Spinal cord (tissue), 10 donors: ENCODE results near the gene PCSK6. TPM values are rescaled to one million over a fixed set of nuclear protein-coding genes. Genes with fewer than 3 reads are reported as not detected.

Source experiments
- DNase-seq, 6 donors: peaks; one replicate each; pipeline versions ENCODE4 v3.0.0 to v3.0.0-alpha.2; 2013 to 2015; ENCODE audit warnings: low spot score in 6 of 6, low read depth in 4 of 6
- H3K27ac ChIP-seq: one replicate; pipeline ENCODE4 v1.5.1; 2013; ENCODE audit warnings: low read depth, low read length, control low read depth
- H3K27me3 ChIP-seq: one replicate; pipeline ENCODE4 v1.6.1; 2013; ENCODE audit warnings: low read length; ENCODE audit not compliant: control insufficient read depth, insufficient read depth
- H3K36me3 ChIP-seq: one replicate; pipeline ENCODE4 v1.6.1; 2013; ENCODE audit warnings: low read length; ENCODE audit not compliant: control insufficient read depth, insufficient read depth
- H3K4me1 ChIP-seq: one replicate; pipeline ENCODE4 v1.6.1; 2013; ENCODE audit warnings: low read length; ENCODE audit not compliant: control insufficient read depth, insufficient read depth
- H3K4me3 ChIP-seq: one replicate; pipeline ENCODE4 v1.5.1; 2013; ENCODE audit warnings: low read depth, low read length, control low read depth
- H3K9me3 ChIP-seq: one replicate; pipeline ENCODE4 v1.6.1; 2013; ENCODE audit warnings: low read length; ENCODE audit not compliant: control insufficient read depth, insufficient read depth
- WGBS: methylation state at CpG from one replicate; pipeline ENCODE4 v1.1.5; 2013; ENCODE audit warnings: missing lambda C conversion rate; ENCODE audit not compliant: insufficient coverage; 5-methylcytosine and 5-hydroxymethylcytosine counted together
- polyA plus RNA-seq, 2 donors: library from polyadenylated mRNA; unstranded; fragments of 120-200 nt; gene quantifications; one replicate each; pipeline ENCODE4 v1.2.1, GENCODE V29; 2013; ENCODE audit not compliant: insufficient read length in 2 of 2
- total RNA-seq, 2 donors: library from RNA; depleted of rRNA in 1 of 2; stranded (reverse); fragments of 120-200 nt in 1 of 2; fragments of >200 nt in 1 of 2; gene quantifications; one replicate each; pipeline versions ENCODE4 v1.2.3 to v1.2.4, GENCODE V29; 2013 to 2014
- donor health status: healthy.

Gene PCSK6
- total and polyA plus RNA-seq, 4 donors: 8.6 to 14.3 (median 11.7) TPM

- WGBS: 100% methylated on average over 2 of the region's 8 CpGs
- no peaks in the 10 kb centered on the region for H3K9me3 ChIP-seq
- H3K4me1 ChIP-seq: no peaks in the 10 kb centered on the region
- no peak overlapping the region for H3K4me3 ChIP-seq
- H3K36me3 ChIP-seq: no peaks in the 10 kb centered on the region
- H3K27ac ChIP-seq: no peak overlapping the region
- H3K27me3 ChIP-seq: no peaks in the 10 kb centered on the region
- DNase-seq: no peak
These were observed 21.0 kb upstream of the PCSK6 start for GRCh38 chr15:101510212-101511197.

GRCh38 chr15:101509279-101509678 is 19.8 kb upstream of the PCSK6 start:
- H3K4me1 ChIP-seq: no peaks in the 10 kb centered on the region
- H3K4me3 ChIP-seq: no peak overlapping the region
- H3K36me3 ChIP-seq: no peaks in the 10 kb centered on the region
- no peaks in the 10 kb centered on the region for H3K27me3 ChIP-seq
- H3K9me3 ChIP-seq: no peaks in the 10 kb centered on the region
- H3K27ac ChIP-seq: no peak overlapping the region
- no peak for DNase-seq
- no CpG with 5 or more reads among the region's 6 CpGs for WGBS

- H3K36me3 ChIP-seq: no peaks in the 10 kb centered on the region
- peaks cover 12% of the 10 kb centered on the region for H3K4me1 ChIP-seq
- no peaks in the 10 kb centered on the region for H3K9me3 ChIP-seq
- no peak for DNase-seq
- H3K27ac ChIP-seq: no peak overlapping the region
- H3K4me3 ChIP-seq: no peak overlapping the region
- WGBS: 79% methylated on average over 4 of the region's 8 CpGs
- peaks cover 6% of the 10 kb centered on the region for H3K27me3 ChIP-seq
These were observed 17.0 kb upstream of the PCSK6 start for GRCh38 chr15:101506491-101506890.

- peaks cover 15% of the 10 kb centered on the region for H3K4me1 ChIP-seq
- no peak for DNase-seq
- WGBS: 73% methylated on average over 12 of the region's 18 CpGs
- H3K27ac ChIP-seq: no peak overlapping the region
- H3K36me3 ChIP-seq: no peaks in the 10 kb centered on the region
- H3K9me3 ChIP-seq: no peaks in the 10 kb centered on the region
- H3K4me3 ChIP-seq: no peak overlapping the region
- H3K27me3 ChIP-seq: peaks cover 6% of the 10 kb centered on the region
These were observed 16.3 kb upstream of the PCSK6 start for GRCh38 chr15:101505610-101506337.

- peaks cover 6% of the 10 kb centered on the region for H3K27me3 ChIP-seq
- H3K4me1 ChIP-seq: peaks cover 16% of the 10 kb centered on the region
- no peak overlapping the region for H3K4me3 ChIP-seq
- no peak overlapping the region for H3K27ac ChIP-seq
- DNase-seq: no peak
- 92% methylated on average over 15 of the region's 17 CpGs for WGBS
- no peaks in the 10 kb centered on the region for H3K9me3 ChIP-seq
- no peaks in the 10 kb centered on the region for H3K36me3 ChIP-seq
These were observed 15.5 kb upstream of the PCSK6 start for GRCh38 chr15:101504866-101505609.

GRCh38 chr15:101504373-101504772 is 14.9 kb upstream of the PCSK6 start:
- H3K27ac ChIP-seq: no peak overlapping the region
- no peaks in the 10 kb centered on the region for H3K9me3 ChIP-seq
- DNase-seq: no peak
- H3K4me1 ChIP-seq: peaks cover 22% of the 10 kb centered on the region
- H3K36me3 ChIP-seq: no peaks in the 10 kb centered on the region
- no peak overlapping the region for H3K4me3 ChIP-seq
- WGBS: 97% methylated on average over 9 of the region's 9 CpGs
- peaks cover 6% of the 10 kb centered on the region for H3K27me3 ChIP-seq

- 100% methylated on average over 4 of the region's 9 CpGs for WGBS
- DNase-seq: no peak
- H3K27me3 ChIP-seq: peaks cover 6% of the 10 kb centered on the region
- H3K9me3 ChIP-seq: no peaks in the 10 kb centered on the region
- no peak overlapping the region for H3K4me3 ChIP-seq
- H3K36me3 ChIP-seq: no peaks in the 10 kb centered on the region
- H3K27ac ChIP-seq: no peak overlapping the region
- peaks cover 22% of the 10 kb centered on the region for H3K4me1 ChIP-seq
These were observed 13.7 kb upstream of the PCSK6 start for GRCh38 chr15:101503296-101503599.

- peak in 1 of 6 donors; percentile 49 for DNase-seq
- WGBS: 83% methylated on average over 20 of the region's 23 CpGs
- no peaks in the 10 kb centered on the region for H3K36me3 ChIP-seq
- H3K4me3 ChIP-seq: no peak overlapping the region
- peaks cover 22% of the 10 kb centered on the region for H3K4me1 ChIP-seq
- peaks cover 6% of the 10 kb centered on the region for H3K27me3 ChIP-seq
- no peaks in the 10 kb centered on the region for H3K9me3 ChIP-seq
- no peak overlapping the region for H3K27ac ChIP-seq
These were observed 13.2 kb upstream of the PCSK6 start for GRCh38 chr15:101502572-101503295.
